Activated CD4-positive, alpha-beta T cell treated with anti-CD3 and anti-CD28 coated beads, Interleukin-10, Interleukin-2, amounts not matched to agents 100 ng/mL and 50 ng/mL, durations not matched to agents 16 hours and 8 hours (primary cell): ENCODE data around the gene GRIK2.

Source experiments
- DNase-seq: peaks from one replicate; pipeline ENCODE4 v3.0.0-alpha.2; 2020

Gene GRIK2

DNA sequence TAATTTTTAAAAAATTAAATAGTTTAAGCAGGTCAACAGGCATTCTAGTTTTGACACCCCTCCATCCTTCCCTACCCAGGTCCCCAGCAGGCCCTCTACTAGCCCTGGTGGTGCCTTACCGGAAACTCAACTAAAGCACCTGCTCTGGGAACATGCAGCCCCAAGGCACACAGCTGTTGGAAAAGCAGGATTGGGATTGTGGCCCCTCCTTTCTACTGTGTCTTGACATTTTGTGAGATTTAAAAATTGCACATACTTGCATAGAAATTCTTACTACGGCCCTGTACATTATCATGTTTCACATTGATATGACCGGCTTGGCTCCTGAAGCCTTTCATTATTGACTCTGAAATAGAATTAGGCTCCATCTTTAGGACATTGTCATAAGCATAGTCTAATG is 423.2 kb downstream of the GRIK2 start:
- no peak for DNase-seq

DNA sequence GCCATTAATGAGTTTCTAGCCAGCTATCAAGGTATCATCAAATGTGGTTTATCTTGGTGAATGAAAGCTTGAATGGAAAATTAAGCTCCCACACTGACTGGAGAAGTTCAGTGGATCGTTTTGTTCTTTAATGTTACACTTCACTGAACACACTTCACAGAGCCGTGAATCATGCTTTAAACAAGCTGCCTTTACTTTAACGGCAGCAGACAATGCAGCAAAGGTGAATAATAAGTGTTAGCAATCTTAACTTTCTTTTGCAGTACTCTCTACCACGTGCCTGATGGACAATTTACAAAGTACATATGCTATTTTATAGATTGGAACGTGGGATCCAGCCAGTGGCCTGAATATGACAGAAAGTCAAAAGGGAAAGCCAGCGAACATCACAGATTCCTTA is 424.5 kb downstream of the GRIK2 start:
- DNase-seq = no peak

DNA sequence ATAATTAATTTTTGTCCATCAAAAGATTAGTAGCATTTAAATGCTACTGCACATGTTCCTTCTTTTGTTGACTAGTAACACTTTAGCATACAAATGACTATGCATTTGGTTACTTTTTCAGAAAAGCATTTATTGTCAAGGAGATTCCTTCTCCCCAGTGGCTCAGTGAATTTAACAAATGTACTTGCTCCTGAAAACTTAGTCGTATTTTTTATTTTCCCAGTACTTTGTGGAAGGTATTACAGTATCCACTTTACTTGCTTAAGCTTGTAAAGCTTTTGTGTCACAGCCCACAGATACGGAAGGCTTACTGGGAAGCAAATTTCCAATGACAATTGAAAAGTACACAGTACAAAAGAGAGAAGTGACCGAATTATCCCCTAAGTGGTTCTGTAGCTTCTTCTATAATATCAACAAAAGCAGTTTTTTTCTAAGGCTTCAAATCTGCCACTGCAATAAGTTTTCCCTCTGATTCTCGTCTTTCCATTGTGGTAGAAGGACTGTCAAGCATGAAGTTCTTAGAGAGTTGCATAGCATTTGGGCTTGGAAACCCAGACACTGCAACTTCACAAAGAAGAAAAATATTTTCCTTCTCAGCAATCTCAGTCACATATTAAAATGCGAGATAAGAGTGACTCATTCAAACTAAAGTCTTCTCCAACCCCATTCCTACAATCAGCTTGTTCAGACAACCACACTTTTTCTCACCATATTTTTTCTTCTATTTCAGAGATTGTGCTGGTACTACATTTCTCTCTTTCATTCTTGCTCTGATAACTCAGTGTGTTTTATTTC is 431.2 kb downstream of the GRIK2 start:
- DNase-seq = no peak

DNA sequence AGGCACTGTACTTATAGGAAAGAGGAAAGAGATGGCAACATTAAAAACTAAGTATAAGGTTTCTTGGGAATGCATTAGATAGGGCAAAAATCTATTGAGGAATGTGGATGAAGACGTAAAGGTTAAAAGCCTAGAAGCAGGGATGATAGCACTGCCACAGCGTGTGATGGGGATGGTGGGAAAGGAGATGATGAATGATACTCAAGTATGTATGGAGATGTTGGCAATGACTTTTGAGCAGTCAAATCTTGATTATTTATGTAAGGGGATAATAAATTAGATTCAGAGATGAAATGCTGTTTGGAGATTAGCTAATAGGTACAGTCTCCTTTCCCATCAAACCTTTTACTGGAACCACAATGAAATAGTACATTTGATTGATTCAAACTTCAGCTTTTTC is 432.8 kb downstream of the GRIK2 start:
- DNase-seq = no peak

DNA sequence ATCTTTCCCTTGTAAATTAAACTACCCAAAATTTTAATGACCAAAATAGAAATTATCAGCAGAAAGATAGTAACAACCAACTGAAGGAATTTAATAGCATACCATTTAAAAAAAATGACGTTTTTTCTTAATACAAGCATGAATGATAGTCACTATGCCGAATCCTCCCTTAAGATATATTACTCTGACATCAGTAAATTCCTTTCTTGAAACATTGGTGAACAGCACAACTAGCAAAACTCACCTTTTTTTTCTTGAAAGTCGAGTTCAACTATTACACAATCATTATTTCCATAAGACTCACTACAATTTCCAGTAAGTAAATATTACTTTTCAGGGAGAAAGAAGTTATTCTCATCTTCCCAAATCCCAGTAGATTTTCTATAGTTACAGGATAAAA is 433.2 kb downstream of the GRIK2 start:
- no peak for DNase-seq

DNA sequence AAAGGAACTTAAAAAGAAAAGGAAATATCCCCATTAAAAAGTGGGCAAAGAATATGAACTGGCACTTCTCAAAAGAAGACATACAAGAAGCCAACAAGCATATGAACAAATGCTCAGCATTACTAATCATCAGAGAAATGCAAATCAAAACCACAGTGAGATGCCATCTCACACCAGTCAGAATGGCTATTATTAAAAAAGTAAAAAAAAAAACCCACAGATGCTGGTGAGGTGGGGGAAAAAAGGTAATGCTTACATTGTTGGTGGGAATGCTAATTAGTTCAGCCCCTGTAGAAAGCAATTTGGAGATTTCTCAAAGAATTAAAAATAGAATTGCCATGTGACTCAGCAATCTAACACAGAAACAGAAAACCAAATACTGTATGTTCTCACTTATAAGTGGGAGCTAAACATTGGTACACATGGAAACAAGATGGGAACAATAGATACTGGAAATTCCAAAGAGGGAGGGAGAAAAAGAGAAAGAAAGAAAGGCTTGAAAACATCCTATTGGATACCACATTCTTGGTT is 437.1 kb downstream of the GRIK2 start:
- no peak for DNase-seq

DNA sequence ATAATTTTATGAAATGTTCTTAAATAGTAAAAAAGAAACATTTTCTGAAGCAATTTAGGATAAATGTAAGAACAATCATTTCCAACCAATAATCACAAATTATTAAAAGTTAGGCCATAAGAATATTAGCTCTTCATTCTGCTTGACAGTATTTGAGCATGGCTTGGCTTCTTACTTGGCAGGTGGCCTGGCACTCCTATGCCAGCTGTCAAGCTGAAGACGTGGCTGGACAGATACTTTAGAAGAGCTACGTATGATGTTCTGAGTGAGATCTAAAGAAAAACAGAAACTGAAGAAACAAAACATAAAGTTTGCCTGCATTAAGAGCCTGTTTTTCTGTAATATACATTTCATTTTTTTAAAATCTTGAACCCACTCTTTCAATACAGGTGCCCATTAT is 438.9 kb downstream of the GRIK2 start:
- no peak for DNase-seq

DNA sequence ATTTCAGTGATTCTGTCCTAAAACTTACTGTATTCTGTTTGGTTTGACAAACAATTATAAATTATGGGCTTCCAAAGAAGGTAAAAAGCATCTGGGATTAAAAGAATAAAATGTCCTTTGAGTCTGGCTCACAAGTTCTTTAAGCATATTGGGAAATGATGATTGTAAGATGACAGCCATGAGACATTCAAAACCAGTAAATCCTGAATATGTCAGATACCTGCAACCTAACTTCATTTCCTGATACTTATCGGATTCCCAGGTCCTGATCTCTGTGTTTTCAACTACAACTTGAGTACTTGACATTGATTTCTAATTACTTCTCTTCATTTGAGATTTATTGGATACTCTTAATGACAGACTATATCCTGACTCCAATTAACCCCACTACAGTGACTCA is 446.6 kb downstream of the GRIK2 start:
- no peak for DNase-seq

DNA sequence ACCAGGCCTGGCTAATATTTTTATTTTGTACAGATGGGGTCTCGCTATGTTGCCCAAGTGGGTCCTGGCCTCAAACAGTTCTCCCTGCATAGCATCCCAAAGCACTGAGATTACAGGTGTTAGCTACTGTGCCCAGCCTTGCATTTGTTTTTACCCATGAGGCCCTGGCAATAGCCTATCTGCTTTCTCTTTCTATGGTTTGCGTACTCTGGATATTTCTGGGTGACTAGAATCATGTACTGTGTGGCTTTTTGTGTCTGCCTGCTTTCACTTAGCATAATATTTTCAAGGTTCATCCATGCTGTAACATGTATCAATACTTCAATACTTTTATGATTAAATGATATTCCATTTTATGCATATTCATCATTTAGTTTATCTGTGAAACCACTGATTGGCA is 451.7 kb downstream of the GRIK2 start:
- DNase-seq = no peak

DNA sequence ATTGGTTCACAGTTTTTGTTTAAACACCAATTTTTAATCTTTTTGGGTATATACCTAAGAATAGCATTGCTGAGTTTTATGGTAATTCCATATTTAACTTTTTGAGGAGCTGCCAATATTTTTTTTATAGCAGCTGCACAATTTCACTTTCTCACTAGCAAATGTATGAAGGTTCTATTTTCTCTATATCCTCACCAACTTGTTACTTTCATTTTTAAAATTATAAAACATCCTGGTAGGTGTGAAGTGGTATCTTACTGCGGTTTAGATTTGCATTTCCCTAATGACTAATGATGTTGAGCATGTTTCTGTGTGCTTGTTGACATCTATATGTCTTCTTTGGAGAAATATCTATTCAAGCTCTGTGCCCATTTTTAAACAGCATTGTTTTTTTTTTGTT is 452.1 kb downstream of the GRIK2 start:
- DNase-seq = peak; percentile 0

DNA sequence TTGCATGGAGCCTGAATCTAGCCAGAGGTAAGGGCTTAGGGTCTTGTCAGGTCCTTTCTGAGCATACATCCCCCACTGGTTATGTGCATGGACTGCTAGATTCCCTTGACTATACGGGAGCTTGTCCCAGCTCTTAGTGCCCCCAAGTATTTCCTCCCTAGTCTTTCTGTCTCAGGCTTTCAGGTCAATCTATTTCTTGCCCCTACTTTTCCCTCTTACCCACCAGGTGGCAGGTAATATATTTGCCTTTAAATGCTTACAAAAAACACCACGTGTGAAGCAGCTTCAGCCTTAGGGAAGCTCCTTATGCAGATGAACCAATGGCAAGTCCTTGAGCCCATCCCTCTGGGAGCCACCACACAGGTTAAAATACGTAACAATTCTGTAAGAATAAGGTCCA is 454.2 kb downstream of the GRIK2 start:
- DNase-seq = no peak

DNA sequence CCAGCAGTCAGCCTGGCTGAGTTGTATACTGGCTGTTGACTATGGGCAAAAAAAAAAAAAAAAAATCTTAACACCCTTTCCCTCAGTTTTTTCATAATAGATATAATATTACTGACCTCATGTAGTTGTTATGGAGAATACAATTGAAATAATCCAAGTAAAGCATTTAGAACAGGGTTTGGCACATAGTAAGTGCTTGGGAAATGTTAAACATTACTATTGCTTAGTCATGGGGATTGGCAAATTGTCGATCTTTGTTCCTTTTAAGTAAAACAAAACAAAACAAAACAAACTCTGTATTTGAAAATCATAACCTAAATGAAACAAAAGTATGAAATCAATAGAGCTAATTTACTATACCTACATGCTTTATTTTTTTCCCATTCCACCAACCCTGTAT is 458.4 kb downstream of the GRIK2 start:
- no peak for DNase-seq

DNA sequence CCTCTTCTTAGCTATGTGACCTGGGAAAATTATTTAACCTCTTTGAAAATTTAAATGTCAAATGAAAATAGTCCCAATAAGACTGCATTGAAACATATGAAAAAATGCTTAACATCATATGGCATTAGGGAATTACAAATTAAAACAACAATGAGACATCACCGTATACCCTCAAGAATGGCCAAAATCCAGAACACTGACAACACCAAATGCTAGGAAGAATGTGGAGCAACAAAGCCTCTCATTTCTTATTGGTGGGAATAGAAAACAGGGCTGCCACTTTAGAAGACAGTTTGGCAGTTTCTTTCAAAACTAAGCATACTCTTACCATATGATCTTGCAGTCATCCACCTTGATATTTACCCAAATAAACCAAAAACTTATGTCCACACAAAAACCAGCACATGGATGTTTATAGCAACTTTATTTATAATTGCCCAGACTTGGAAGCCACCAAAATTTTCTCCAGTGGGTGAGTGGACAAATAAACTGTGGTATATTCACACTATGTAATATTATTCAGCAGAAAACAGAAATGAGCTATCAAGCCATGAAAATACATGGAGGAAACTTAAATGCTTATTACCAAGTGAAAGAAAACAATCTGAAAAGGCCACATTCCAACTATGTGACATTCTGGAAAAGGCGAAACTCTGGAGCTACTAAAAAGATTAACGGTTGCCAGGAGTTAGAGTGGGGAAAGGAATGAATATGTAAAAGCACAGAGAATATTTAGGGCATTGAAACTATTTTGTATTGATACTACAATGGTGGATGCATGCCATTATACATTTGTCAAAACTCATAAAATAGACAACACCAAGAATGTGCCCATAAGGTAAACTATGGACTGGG is 459.9 kb downstream of the GRIK2 start:
- no peak for DNase-seq

DNA sequence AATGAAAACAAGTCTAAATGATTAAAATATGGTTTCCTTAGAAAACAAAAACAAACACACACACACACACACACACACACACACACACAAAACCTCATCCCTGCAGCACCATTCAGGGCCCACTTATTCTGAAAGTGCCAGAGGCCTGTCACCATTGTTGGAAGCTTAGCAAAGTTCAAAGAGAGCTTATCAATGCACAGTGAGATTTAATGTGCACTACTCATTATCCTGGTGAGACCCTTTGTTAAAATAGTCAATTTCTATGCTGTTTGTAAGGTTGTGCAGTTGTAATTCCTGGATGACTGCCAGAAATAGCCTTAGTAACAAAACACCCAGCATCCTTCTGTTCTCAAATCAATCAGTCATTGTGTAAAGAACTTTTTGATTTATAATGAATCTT is 482.9 kb downstream of the GRIK2 start:
- DNase-seq = no peak

DNA sequence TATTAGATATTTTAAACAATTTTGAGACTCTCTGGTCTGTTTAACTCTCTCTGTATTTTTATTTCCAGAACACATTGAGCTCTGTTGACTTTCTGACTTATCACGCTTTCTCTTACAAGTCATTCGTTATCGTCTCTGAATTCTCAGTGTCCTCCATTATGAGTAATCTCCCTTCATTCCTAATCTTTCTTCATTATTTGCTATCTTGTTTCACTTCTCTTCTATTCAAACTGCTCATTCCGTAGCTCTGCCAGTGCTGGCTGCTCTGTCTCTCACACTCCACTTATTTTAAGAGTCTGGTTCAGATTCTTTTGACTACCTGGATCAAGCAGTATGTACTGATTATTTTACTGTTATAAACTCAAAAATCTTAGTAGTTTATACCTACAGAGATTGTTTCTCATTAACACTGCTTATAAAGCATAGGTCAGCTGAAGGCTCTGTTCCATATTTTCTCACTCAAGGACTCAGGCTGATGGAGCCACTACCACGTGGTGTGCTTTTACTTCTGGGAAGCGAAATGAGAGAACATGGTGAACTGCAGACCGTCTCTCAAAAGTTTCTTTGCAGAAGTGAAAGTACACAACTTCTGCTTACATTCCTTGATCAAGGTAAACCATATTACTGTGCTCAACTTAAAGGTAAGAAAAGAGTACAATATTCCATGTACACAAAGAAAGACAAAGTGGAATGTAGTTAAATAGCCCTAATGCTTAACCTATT is 485.2 kb downstream of the GRIK2 start:
- DNase-seq = no peak

DNA sequence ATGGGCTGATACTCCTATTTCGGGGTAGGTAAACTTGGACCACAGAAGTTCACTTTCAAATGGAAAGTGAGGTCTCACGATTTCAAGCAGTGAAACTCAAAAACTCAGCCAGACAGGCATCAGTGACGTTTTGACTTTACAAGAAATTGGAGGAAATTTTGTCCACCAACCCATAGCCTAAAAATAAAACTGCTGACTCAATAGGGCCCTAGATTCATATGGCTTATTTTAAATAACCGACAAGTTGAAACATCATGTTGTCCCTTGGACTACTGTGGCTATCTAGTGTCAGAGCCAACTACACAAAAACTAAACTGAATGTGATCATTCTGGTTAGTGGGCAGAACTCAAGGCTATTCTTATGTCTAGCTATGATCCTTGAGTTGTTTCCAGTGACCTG is 486.3 kb downstream of the GRIK2 start:
- DNase-seq = no peak

DNA sequence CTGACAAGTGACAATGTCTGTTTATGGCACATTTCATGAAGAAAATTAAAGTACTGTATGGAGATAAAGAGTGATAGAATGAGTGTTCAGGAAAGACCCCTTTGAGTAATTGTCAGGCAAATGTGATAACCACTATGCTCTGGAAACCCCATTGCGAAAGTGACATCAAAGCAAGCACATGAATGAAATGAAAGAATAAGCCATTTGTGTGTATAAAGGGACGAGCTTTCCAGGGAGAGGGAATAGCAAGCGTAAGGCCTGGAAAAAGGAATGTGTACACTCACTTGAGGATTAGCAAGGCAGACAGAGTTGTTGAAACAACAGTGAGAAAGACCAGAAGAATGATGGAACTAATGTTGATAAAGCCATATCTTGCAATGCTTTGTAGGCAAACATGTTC is 490.0 kb downstream of the GRIK2 start:
- no peak for DNase-seq

DNA sequence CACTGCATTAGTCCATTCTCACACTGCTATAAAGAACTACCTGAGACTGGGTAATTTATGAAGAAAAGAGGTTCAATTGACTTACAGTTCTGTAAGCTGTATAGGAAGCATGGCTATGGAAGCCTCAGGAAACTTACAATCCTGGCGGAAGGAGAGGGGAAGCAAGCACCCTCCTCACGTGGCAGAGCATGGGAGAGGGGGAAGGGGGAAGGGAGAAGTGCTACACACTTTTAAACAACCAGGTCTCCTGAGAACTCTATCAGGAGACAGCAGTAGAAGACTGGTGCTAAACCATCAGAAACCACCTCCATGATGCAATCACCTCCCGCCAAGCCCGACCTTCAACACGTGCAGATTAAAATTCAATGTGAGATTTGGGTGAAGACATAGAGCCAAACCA is 494.0 kb downstream of the GRIK2 start:
- DNase-seq = no peak

DNA sequence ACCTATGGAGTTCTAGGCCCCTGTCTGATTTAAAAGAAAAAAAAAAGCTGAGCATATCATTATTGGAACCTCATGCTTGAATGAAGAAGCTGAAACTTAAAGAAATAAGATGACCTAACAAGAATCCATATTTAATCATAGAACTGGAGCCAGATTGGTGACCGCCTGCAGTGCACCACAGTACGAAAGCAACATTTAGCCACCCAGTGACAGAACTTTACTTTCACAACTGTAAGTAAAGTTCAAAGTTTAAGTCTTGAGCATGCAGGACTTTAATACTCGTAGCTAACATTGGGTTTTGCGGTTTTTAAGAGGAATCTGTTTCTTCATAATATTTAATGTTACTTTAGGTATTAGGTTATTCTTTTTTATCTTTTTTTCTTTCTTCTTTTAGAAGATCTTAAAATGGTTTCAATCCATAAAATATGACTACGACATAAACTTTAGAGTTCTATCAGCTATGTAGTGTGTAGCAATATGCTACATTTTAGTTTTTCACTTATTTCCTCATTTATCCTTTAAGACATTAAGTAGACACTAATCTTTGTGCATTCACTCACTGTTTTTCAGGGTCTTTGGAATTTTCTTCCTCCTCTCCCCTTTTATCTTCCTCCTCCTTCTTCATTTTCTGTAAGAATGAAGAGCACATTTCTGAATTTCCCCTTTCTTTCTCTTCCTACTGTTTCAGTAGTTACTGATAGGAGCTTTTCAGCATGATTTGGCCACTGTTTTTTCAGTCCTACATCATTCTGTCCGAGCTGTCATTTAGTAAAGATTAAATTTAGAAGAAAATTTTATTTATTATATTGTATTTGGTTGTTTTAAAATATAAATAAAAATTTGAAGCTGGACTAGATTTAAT is 514.1 kb downstream of the GRIK2 start:
- DNase-seq = no peak

DNA sequence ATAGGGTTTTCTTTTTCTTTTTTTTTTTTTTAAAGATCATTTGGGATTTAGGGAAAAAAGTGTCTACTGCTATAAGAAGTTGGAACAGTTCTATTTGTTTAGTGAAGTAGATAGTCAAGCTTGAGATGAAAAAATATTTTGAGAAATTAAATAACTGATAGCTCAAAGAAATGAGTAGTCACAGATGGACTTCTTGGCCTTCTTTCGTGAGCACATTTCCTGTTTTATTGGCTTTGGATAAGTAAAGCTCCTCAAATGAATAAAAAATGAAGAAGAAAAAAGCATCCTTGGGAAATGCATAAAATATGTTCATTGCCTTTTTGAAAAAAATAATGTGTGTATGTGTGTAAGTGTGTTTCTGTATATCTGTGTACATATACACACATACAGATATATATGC is 515.9 kb downstream of the GRIK2 start:
- DNase-seq = no peak

DNA sequence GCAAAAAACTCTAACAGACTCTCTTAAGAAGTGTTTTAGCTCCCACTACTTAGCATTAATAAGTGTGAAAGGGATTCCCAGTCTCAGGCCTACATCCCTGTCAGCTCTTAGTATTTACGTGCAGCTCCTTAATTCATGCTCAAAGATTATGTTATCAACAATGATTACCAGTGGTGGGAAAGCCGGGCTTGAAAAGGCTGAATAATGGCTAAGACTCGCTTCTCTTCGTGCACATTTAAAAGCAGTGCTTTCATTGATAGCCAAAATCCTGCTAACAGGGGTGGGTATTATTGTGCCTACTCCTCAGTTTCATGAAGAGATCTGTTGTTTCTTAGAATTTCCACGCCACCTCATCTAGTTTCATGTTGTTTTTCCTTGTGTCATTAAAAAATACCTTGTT is 518.8 kb downstream of the GRIK2 start:
- no peak for DNase-seq

DNA sequence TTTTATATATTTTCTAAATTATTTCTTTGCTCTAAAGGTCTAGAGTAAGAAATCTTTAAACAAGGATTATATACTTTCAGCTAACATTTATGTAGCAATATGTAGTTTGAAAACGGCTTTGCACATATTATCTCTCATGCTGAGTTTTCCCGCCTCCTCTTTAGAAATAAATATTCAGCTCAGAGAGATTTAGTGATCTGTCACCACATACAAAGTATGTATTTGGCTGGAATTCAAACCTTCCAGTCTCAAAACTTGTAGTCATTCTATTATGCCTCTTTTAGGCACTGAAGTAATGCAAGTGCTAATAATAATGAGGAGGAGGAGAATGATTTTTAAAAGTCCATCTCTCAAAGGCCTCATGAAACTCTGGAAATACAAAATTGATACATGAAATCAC is 525.0 kb downstream of the GRIK2 start:
- no peak for DNase-seq
